K562 (cell line): ENCODE measurements around the gene PHETA1. TPM values are rescaled to one million over a fixed set of nuclear protein-coding genes. Genes with fewer than 3 reads are reported as not detected.

Experiments
- ATAC-seq: fragments of 200-7000 bp; cut with Tn5 transposase; 3 replicates; pipeline ENCODE4 v1.9.1; 2020; ENCODE audit warnings: moderate library complexity
- BruUV-seq: library from RNA; stranded (reverse); fragments of 400-500 nt; replicated peaks from 2 replicates; lab custom pipeline; 2021; lab: Mats Ljungman, UMichigan
- CTCF ChIA-PET: fragments of 300-600 bp; formaldehyde crosslinking; extraction: SDS; loops from one replicate; lab custom pipeline; 2021; ENCODE audit warnings: low intra/inter-chr PET ratio; lab: Yijun Ruan, JAX
- POLR2A ChIA-PET: fragments of 300-600, 350-650 bp; sonication (Branson Sonifier 250); formaldehyde crosslinking; extraction: SDS; loops from one replicate; lab custom pipeline; 2021; ENCODE audit warnings: antibody characterized with exemption, inconsistent platforms; lab: Yijun Ruan, JAX
- DNase-seq, 4 experiments: peaks; one replicate each; pipeline versions ENCODE4 v3.0.0 to v3.0.0-alpha.2; 2011 to 2018; ENCODE audit warnings: low spot score in 3 of 4, mixed read lengths in 3 of 4; ENCODE audit errors: extremely low read depth in 1 of 4
- FAIRE-seq: peaks from 2 replicates; lab custom pipeline; 2011; peaks lifted over from hg19 to GRCh38; lab: Jason Lieb, UNC
- H2AFZ ChIP-seq: 2 replicates; pipeline ENCODE4 v1.6.0; 2011; ENCODE audit warnings: low read depth, low read length, control low read depth, inconsistent platforms
- H3K27ac ChIP-seq: fragments of 200-600 bp; 3 replicates; pipeline ENCODE4 v1.8.0; 2011; ENCODE audit warnings: low read depth, mild to moderate bottlenecking, control low read depth, inconsistent platforms, low read length, moderate library complexity, mixed read lengths; ENCODE audit errors: extremely low read depth
- H3K27me3 ChIP-seq, 2 experiments: fragments of 300-600 bp in 1 of 2; 2 replicates in 1 of 2; 3 replicates in 1 of 2; pipeline versions ENCODE4 v1.6.0 to v1.8.0; 2011; ENCODE audit warnings: inconsistent platforms in 2 of 2, low read length in 2 of 2, mild to moderate bottlenecking in 1 of 2, mixed read lengths in 1 of 2, moderate library complexity in 1 of 2; ENCODE audit not compliant: control insufficient read depth in 2 of 2, insufficient read depth in 2 of 2
- H3K36me3 ChIP-seq: fragments of 300-600 bp; 3 replicates; pipeline ENCODE4 v1.8.0; 2011; ENCODE audit warnings: mild to moderate bottlenecking, low read length, inconsistent platforms; ENCODE audit not compliant: control insufficient read depth, insufficient read depth
- H3K4me1 ChIP-seq, 2 experiments: fragments of 200-600 bp in 1 of 2; replicated peaks in 1 of 2; 2 replicates in 1 of 2; 3 replicates in 1 of 2; pipeline versions ENCODE4 v1.5.1 to v1.8.0; 2011; ENCODE audit warnings: inconsistent platforms in 2 of 2, low read length in 2 of 2, mild to moderate bottlenecking in 1 of 2, mixed read lengths in 1 of 2, moderate library complexity in 1 of 2; ENCODE audit not compliant: control insufficient read depth in 2 of 2, insufficient read depth in 2 of 2
- H3K4me2 ChIP-seq: 2 replicates; pipeline ENCODE4 v1.6.1; 2011; ENCODE audit warnings: low read length, control low read depth, inconsistent platforms, mixed read lengths; ENCODE audit not compliant: insufficient read depth
- H3K4me3 ChIP-seq: fragments of 200-600 bp; sonication (generic), shearing (Covaris generic); 2 replicates; pipeline ENCODE4 v1.5.1; 2016; ENCODE audit warnings: control low read depth, inconsistent platforms
- H3K79me2 ChIP-seq: fragments of 200-600 bp; 3 replicates; pipeline ENCODE4 v1.8.0; 2011; ENCODE audit warnings: low read length, inconsistent platforms; ENCODE audit not compliant: control insufficient read depth, insufficient read depth
- H3K9ac ChIP-seq, 2 experiments: 2 replicates each; pipeline versions ENCODE4 v1.6.0 to v1.6.1; 2011; ENCODE audit warnings: low read depth in 2 of 2, low read length in 2 of 2, control low read depth in 1 of 2, inconsistent platforms in 1 of 2, mild to moderate bottlenecking in 1 of 2, mixed read lengths in 1 of 2; ENCODE audit not compliant: insufficient read depth in 1 of 2
- H3K9me1 ChIP-seq: one replicate; pipeline ENCODE4 v1.6.0; 2011; ENCODE audit warnings: inconsistent platforms, mild to moderate bottlenecking, low read length, moderate library complexity; ENCODE audit not compliant: control insufficient read depth, insufficient read depth
- H3K9me3 ChIP-seq: replicated peaks from 2 replicates; pipeline ENCODE4 v1.5.1; 2011; ENCODE audit warnings: low read depth, low read length, inconsistent platforms; ENCODE audit not compliant: control insufficient read depth, insufficient read depth
- H4K20me1 ChIP-seq: replicated peaks from 2 replicates; pipeline ENCODE4 v1.6.1; 2011; ENCODE audit warnings: low read length, inconsistent platforms, mixed read lengths; ENCODE audit not compliant: control insufficient read depth, insufficient read depth
- CSDE1 ChIP-seq, 2 experiments: fragments of 450-650 bp; IDR thresholded peaks; 2 replicates each; pipeline ENCODE4 v1.6.1; 2016; ENCODE audit warnings: mild to moderate bottlenecking in 1 of 2
- HNRNPUL1 ChIP-seq: fragments of 200-400 bp; formaldehyde crosslinking; IDR thresholded peaks from 2 replicates; pipeline ENCODE4 v1.6.1; 2017; ENCODE audit warnings: low read length
- ZFP30 ChIP-seq: fragments of 250-450 bp; sonication (Bioruptor Pico); IDR thresholded peaks from 2 replicates; pipeline ENCODE4 v1.8.0; 2022; ENCODE audit warnings: moderate library complexity, mild to moderate bottlenecking, inconsistent platforms, borderline replicate concordance
- ZKSCAN1 ChIP-seq: fragments of 150-350 bp; IDR thresholded peaks from 2 replicates; pipeline ENCODE4 v1.6.1; 2016; ENCODE audit warnings: low read depth, low read length
- WGBS: fragments of 100-300 bp; shearing (Covaris generic); methylation state at CpG from one replicate; pipeline ENCODE4 v1.1.6; 2016; ENCODE audit warnings: low coverage, mixed read lengths; ENCODE audit not compliant: insufficient coverage; ENCODE audit errors: missing lambda C conversion rate; 5-methylcytosine and 5-hydroxymethylcytosine counted together
- in situ Hi-C: fragments of 300-500 bp; cut with MboI; formaldehyde crosslinking; loops from 4 replicates; pipeline ENCODE4 v1.15.0; 2018; ENCODE audit warnings: inconsistent platforms, mixed read lengths
- intact Hi-C: fragments of 100-400 bp; cut with micrococcal nuclease; formaldehyde crosslinking; loops from 2 replicates; pipeline ENCODE4 v1.14.2; 2022
- polyA plus RNA-seq, 8 experiments: library from polyadenylated mRNA; depleted of rRNA in 4 of 8; stranded (reverse) in 5 of 8; unstranded in 3 of 8; fragments of >200 nt; fragmentation: Nextera tagmentation in 2 of 8; fragmentation: Illumina TruSeq in 1 of 8; extraction: Ambion mirVana in 2 of 8; extraction: Trizol in 1 of 8; gene quantifications; 2 replicates each; pipeline versions ENCODE4 v1.2.1 to v1.2.3, GENCODE V29; 2011 to 2014; ENCODE audit warnings: inconsistent platforms in 1 of 8, missing spikeins in 1 of 8
- total RNA-seq, 7 experiments: library from RNA; depleted of rRNA in 6 of 7; stranded (reverse); fragments of >200 nt in 6 of 7; fragmentation: Illumina TruSeq in 2 of 7; extraction: Trizol in 2 of 7; gene quantifications; 2 replicates each; pipeline versions ENCODE4 v1.2.1 to v1.2.3, GENCODE V29; 2011 to 2021; ENCODE audit warnings: low replicate concordance in 1 of 7
- TF ChIP-seq, protein P1 (sequence below): fragments of 250-450 bp; sonication (Bioruptor Pico); IDR thresholded peaks from 2 replicates; pipeline ENCODE4 v1.4.0; 2020; ENCODE audit warnings: mild to moderate bottlenecking, moderate library complexity

PHETA1 gene
- total and polyA plus RNA-seq, 9 of the 15 experiments (the other 6 are each of a cell fraction or from before 2014, with no cell fraction given), result 0.03 to 12.4 (median 3.0) TPM

DNA sequence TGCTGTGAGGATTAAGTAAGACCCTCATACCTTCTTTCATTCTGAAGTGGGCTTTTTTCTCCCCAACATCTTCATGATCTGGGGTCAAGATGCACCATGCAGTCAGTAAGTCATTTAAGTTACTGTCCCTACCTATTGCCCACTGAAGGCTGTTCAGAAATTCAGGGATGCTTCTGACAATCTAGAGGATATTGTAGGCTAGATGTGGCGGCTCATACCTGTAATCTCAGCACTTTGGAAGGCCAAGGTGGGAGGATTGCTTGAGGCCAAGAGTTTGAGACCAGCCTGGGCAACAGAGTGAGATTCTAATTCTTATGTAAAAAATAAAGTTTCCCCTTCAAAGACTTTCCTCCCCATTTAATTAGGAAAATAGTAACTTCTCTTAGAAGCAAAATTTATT, 28.7 kb downstream of the PHETA1 start:
- FAIRE-seq (no peak), ATAC-seq (no peak), DNase-seq (no peak)
- H3K9me3 ChIP-seq, result no peaks in the 10 kb centered on the region
- no peak for TF ChIP-seq ZKSCAN1
- H3K27ac ChIP-seq, result no peak overlapping the region
- 0% methylated on average over 1 of the region's 1 CpG for WGBS
- POLR2A ChIA-PET, result interaction anchor here (0.9 kb wide), 1 partner anchor 64 kb away, joined by 3 read pairs; no protein-coding TSS in a partner anchor
- H3K4me2 ChIP-seq, result no peak overlapping the region
- no peaks in the 10 kb centered on the region for H4K20me1 ChIP-seq
- no peaks in the 10 kb centered on the region; a peak in 1 of 5 replicates for H3K4me1 ChIP-seq
- intact Hi-C loops, result no loop called here
- H2AFZ ChIP-seq, result no peak overlapping the region
- CTCF ChIA-PET, result no interaction called here
- no peak overlapping the region for H3K9ac ChIP-seq
- H3K27me3 ChIP-seq, result peaks cover 21 to 43% of the 10 kb centered on the region in 2 experiments; a peak in 4 of 5 replicates
- in situ Hi-C loops, result no loop called here
- BruUV-seq, result no TSS peak
- H3K4me3 ChIP-seq, result no peak overlapping the region
- no peaks in the 10 kb centered on the region for H3K36me3 ChIP-seq
- H3K9me1 ChIP-seq, result no peaks in the 10 kb centered on the region
- H3K79me2 ChIP-seq, result no peaks in the 10 kb centered on the region

DNA sequence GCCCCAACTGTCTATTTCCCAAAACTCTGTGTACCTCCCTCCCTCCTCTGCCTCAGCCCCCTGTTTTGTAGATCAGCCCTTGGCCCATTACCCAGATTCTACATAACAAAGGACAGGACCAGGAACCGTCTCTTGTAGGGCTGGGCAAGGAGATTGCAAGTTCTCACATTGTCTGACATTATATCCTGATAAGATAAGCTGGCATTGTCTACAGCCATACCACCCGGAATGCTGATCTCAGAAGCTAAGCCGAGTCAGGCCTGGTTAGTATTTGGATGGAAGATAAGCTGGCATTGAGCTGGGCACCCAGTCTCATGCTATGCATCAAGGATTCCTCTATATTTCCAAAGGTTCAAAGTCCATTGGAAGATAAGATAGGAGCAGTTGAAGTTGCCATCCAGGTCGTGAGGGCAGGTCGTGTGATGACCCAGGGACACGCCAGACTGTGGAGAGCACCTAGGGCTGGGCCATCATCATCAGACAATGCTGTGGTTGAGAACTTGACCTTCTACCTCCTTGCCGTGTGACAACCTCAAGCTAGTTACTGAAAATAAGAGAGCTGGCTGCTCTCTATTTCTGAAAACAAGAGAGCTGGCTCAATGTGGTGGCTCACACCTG, 29.5 kb downstream of the PHETA1 start:
- Histone ChIP-seq H3K4me1 (no peaks in the 10 kb centered on the region; a peak in 1 of 5 replicates), H3K9ac (no peak overlapping the region), H3K27ac (no peak overlapping the region), H3K9me1 (no peaks in the 10 kb centered on the region), H3K79me2 (no peaks in the 10 kb centered on the region), H3K4me2 (no peak overlapping the region), H3K4me3 (no peak overlapping the region), H3K9me3 (no peaks in the 10 kb centered on the region), H3K36me3 (no peaks in the 10 kb centered on the region), H4K20me1 (no peaks in the 10 kb centered on the region), H2AFZ (no peak overlapping the region), H3K27me3 (peaks cover 25 to 47% of the 10 kb centered on the region in 2 experiments; a peak in 4 of 5 replicates)
- ATAC-seq, result no peak
- ChIA-PET CTCF (no interaction called here), POLR2A (interaction anchor here (0.9 to 1.2 kb wide), 2 partner anchors 11 to 65 kb away, joined by 3 to 5 read pairs; no protein-coding TSS in a partner anchor)
- no peak for TF ChIP-seq ZFP30 (CRISPR knock-in tag)
- no peak for TF ChIP-seq CSDE1 (IDR thresholded peaks at IDR 0.05)
- TF ChIP-seq, protein P1, sequence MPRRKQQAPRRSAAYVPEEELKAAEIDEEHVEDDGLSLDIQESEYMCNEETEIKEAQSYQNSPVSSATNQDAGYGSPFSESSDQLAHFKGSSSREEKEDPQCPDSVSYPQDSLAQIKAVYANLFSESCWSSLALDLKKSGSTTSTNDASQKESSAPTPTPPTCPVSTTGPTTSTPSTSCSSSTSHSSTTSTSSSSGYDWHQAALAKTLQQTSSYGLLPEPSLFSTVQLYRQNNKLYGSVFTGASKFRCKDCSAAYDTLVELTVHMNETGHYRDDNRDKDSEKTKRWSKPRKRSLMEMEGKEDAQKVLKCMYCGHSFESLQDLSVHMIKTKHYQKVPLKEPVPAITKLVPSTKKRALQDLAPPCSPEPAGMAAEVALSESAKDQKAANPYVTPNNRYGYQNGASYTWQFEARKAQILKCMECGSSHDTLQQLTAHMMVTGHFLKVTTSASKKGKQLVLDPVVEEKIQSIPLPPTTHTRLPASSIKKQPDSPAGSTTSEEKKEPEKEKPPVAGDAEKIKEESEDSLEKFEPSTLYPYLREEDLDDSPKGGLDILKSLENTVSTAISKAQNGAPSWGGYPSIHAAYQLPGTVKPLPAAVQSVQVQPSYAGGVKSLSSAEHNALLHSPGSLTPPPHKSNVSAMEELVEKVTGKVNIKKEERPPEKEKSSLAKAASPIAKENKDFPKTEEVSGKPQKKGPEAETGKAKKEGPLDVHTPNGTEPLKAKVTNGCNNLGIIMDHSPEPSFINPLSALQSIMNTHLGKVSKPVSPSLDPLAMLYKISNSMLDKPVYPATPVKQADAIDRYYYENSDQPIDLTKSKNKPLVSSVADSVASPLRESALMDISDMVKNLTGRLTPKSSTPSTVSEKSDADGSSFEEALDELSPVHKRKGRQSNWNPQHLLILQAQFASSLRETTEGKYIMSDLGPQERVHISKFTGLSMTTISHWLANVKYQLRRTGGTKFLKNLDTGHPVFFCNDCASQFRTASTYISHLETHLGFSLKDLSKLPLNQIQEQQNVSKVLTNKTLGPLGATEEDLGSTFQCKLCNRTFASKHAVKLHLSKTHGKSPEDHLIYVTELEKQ, result no peak
- TF ChIP-seq HNRNPUL1, result no peak
- DNase-seq, result no peak
- 3% methylated on average over 7 of the region's 7 CpGs for WGBS
- FAIRE-seq, result no peak
- BruUV-seq, result no TSS peak
- in situ Hi-C loops (loop anchor here (10.0 kb wide), 1 partner anchor 335 kb away; no protein-coding TSS in a partner anchor), intact Hi-C loops (loop anchor here (10.0 kb wide), 2 partner anchors 195 to 345 kb away; partner anchors contain the start of genes ACAD10 and BRAP)
